Measurements from ENCODE around the gene LRRC27. TPM values are rescaled to one million over a fixed set of nuclear protein-coding genes. Genes with fewer than 3 reads are reported as not detected.
"Not testable (repeated sequence)": the region's sequence is repeated elsewhere in the genome, so short reads cannot be mapped to it uniquely, and the experiment has no call there.

Gene LRRC27
- total RNA-seq, 4 donors from 2014 or later, result 5.9 to 69.5 (median 8.3) TPM; not detected in 1

GRCh38 chr10:132384618-132385388 lies 52.8 kb downstream of the LRRC27 start:
- no peak overlapping the region for H3K4me3 ChIP-seq
- intact Hi-C loops (cut with DNase I; ENCODE audit: low total_unique reads), result no loop called here
- no peaks in the 10 kb centered on the region for H3K27me3 ChIP-seq
- peaks cover 5 to 13% (median 10%) of the 10 kb centered on the region in 4 donors for H3K4me1 ChIP-seq
- H3K36me3 ChIP-seq, result no peaks in the 10 kb centered on the region
- no peaks in the 10 kb centered on the region for H3K9me3 ChIP-seq
- in situ Hi-C loops (cut with MboI; ENCODE audit: low pct_ligation_motif_present in 1 of 4, low pct_unique_long_range_greater_than_20kb in 1 of 4, low sequenced_read_pairs in 3 of 4), result loop anchor here (5.0 to 25.0 kb wide), 4 partner anchors 67 to 252 kb away; partner anchors contain the start of gene INPP5A (in 2 of the 4)
- TF ChIP-seq EP300 (IDR thresholded peaks at IDR 0.05; ENCODE audit: low read depth), result no peak
- WGBS, 2 donors (ENCODE audit: low coverage in 1 of 2), result 87% methylated on average over 17 of the region's 20 CpGs; no CpG with 5 or more reads in 1 of the 2 donors
- no peak overlapping the region for H3K27ac ChIP-seq
- DNase-seq, result peak; percentile 5

GRCh38 chr10:132385389-132385667 lies 53.3 kb downstream of the LRRC27 start:
- no peak for DNase-seq
- H3K4me1 ChIP-seq, result peaks cover 5 to 13% (median 11%) of the 10 kb centered on the region in 4 donors
- no peaks in the 10 kb centered on the region for H3K9me3 ChIP-seq
- no peaks in the 10 kb centered on the region for H3K36me3 ChIP-seq
- intact Hi-C loops (cut with DNase I; ENCODE audit: low total_unique reads), result no loop called here
- H3K27me3 ChIP-seq, result no peaks in the 10 kb centered on the region
- WGBS, 2 donors (ENCODE audit: low coverage in 1 of 2), result 17 to 56% methylated on average over 1 to 5 of the region's 5 CpGs
- in situ Hi-C loops (cut with MboI; ENCODE audit: low pct_ligation_motif_present in 1 of 4, low pct_unique_long_range_greater_than_20kb in 1 of 4, low sequenced_read_pairs in 3 of 4), result loop anchor here (5.0 to 25.0 kb wide), 4 partner anchors 67 to 252 kb away; partner anchors contain the start of gene INPP5A (in 2 of the 4)
- TF ChIP-seq CTCF (IDR thresholded peaks at IDR 0.05), result no peak
- no peak for TF ChIP-seq EP300 (IDR thresholded peaks at IDR 0.05; ENCODE audit: low read depth)
- no peak for TF ChIP-seq POLR2AphosphoS5 (IDR thresholded peaks at IDR 0.05)
- no peak for TF ChIP-seq POLR2A (IDR thresholded peaks at IDR 0.05)
- no peak overlapping the region for H3K4me3 ChIP-seq
- H3K27ac ChIP-seq, result no peak overlapping the region

DNA sequence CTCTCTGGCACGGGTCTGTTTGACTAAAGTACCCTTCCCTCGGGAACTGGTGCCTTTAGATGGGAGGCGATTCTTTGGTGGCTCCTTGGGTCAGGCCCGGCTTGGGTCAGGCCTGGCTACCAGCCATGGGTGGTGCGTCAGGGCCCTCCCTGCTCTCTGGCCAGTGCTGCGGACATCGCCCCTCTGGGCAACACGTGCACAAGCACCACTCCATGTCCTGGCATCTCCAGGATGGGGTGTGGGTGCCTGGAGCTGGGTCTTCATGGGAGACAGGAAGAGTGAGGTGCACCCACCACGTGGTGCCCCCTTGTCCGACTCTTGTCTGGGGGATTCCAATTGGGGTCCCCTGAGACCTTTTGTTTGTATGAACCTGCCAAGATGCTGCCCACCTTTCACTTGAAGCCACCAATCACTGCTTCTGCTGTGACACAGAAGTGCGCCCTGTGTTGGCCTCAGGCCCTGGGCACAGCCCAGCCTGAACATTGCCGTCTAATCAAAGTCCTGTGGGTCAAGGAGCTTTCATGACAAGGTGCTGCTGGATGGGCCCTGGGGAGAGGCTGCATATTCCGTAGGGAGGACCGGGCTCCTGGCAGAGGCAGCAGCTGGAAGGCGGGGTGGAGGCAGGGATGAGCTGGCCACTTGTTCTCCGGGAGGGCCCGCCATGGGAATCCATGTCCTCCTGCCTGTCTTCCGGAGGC lies 53.9 kb downstream of the LRRC27 start:
- H3K27ac ChIP-seq, result no peak overlapping the region
- DNase-seq, result peak; percentile 16
- in situ Hi-C loops (cut with MboI; ENCODE audit: low pct_ligation_motif_present in 1 of 4, low pct_unique_long_range_greater_than_20kb in 1 of 4, low sequenced_read_pairs in 3 of 4), result loop anchor here (5.0 to 25.0 kb wide), 4 partner anchors 66 to 251 kb away; partner anchors contain the start of gene INPP5A (in 2 of the 4)

GRCh38 chr10:132386419-132386831 lies 54.4 kb downstream of the LRRC27 start:
- intact Hi-C loops (cut with DNase I; ENCODE audit: low total_unique reads), result loop anchor here (2.0 kb wide), 1 partner anchor 66 kb away; no protein-coding TSS in a partner anchor
- no peak overlapping the region for H3K4me3 ChIP-seq

More for the DNA sequence above, 53.9 kb downstream of the LRRC27 start:
- H3K27me3 ChIP-seq, result no peaks in the 10 kb centered on the region
- H3K4me1 ChIP-seq, result peaks cover 5 to 13% (median 11%) of the 10 kb centered on the region in 4 donors
- WGBS, 2 donors (ENCODE audit: low coverage in 1 of 2), result 80% methylated on average over 18 of the region's 18 CpGs; no CpG with 5 or more reads in 1 of the 2 donors
- no peak overlapping the region for H3K4me3 ChIP-seq
- no peaks in the 10 kb centered on the region for H3K36me3 ChIP-seq
- intact Hi-C loops (cut with DNase I; ENCODE audit: low total_unique reads), result loop anchor here (2.0 kb wide), 1 partner anchor 67 kb away; no protein-coding TSS in a partner anchor
- no peaks in the 10 kb centered on the region for H3K9me3 ChIP-seq
- TF ChIP-seq CTCF (IDR thresholded peaks at IDR 0.05), result no peak
- TF ChIP-seq POLR2A (IDR thresholded peaks at IDR 0.05), result no peak
- no peak for TF ChIP-seq POLR2AphosphoS5 (IDR thresholded peaks at IDR 0.05)
- no peak for TF ChIP-seq EP300 (IDR thresholded peaks at IDR 0.05; ENCODE audit: low read depth)

GRCh38 chr10:132386896-132387295 lies 54.9 kb downstream of the LRRC27 start:
- not testable (repeated sequence) for H3K27ac ChIP-seq, H3K27me3 ChIP-seq, H3K36me3 ChIP-seq, H3K9me3 ChIP-seq, H3K4me3 ChIP-seq
- in situ Hi-C loops (cut with MboI; ENCODE audit: low pct_ligation_motif_present in 1 of 4, low pct_unique_long_range_greater_than_20kb in 1 of 4, low sequenced_read_pairs in 3 of 4), result loop anchor here (5.0 to 25.0 kb wide), 4 partner anchors 65 to 250 kb away; partner anchors contain the start of gene INPP5A (in 2 of the 4)
- intact Hi-C loops (cut with DNase I; ENCODE audit: low total_unique reads), result loop anchor here (2.0 kb wide), 1 partner anchor 66 kb away; no protein-coding TSS in a partner anchor
- peak; percentile 6 for DNase-seq
- WGBS, 2 donors (ENCODE audit: low coverage in 1 of 2), result no CpG with 5 or more reads among the region's 1 CpG
- H3K4me1 ChIP-seq, result peaks cover 5 to 13% (median 11%) of the 10 kb centered on the region in 4 donors

More at GRCh38 chr10:132386419-132386831, 54.4 kb downstream of the LRRC27 start:
- Histone ChIP-seq H3K27me3 (no peaks in the 10 kb centered on the region), H3K9me3 (no peaks in the 10 kb centered on the region), H3K36me3 (no peaks in the 10 kb centered on the region), H3K27ac (no peak overlapping the region), H3K4me1 (peaks cover 5 to 13% (median 11%) of the 10 kb centered on the region in 4 donors)
- TF ChIP-seq POLR2A (IDR thresholded peaks at IDR 0.05), result no peak
- no peak for TF ChIP-seq EP300 (IDR thresholded peaks at IDR 0.05; ENCODE audit: low read depth)
- TF ChIP-seq POLR2AphosphoS5 (IDR thresholded peaks at IDR 0.05), result no peak
- no peak for TF ChIP-seq CTCF (IDR thresholded peaks at IDR 0.05)
- in situ Hi-C loops (cut with MboI; ENCODE audit: low pct_ligation_motif_present in 1 of 4, low pct_unique_long_range_greater_than_20kb in 1 of 4, low sequenced_read_pairs in 3 of 4), result loop anchor here (5.0 to 25.0 kb wide), 4 partner anchors 66 to 251 kb away; partner anchors contain the start of gene INPP5A (in 2 of the 4)
- WGBS, 2 donors (ENCODE audit: low coverage in 1 of 2), result 80% methylated on average over 9 of the region's 9 CpGs; no CpG with 5 or more reads in 1 of the 2 donors
- peak; percentile 8 for DNase-seq

Data from transverse colon (tissue), 4 donors.